GM03348 (cell line): ENCODE data around the gene CACNG5.
A peak's percentile ranks its signal among the peaks of the same experiment; 100 is the strongest.

Source experiments
- DNase-seq: peaks from one replicate; pipeline ENCODE4 v3.0.0; 2012; ENCODE audit warnings: low spot score

Gene CACNG5

DNA sequence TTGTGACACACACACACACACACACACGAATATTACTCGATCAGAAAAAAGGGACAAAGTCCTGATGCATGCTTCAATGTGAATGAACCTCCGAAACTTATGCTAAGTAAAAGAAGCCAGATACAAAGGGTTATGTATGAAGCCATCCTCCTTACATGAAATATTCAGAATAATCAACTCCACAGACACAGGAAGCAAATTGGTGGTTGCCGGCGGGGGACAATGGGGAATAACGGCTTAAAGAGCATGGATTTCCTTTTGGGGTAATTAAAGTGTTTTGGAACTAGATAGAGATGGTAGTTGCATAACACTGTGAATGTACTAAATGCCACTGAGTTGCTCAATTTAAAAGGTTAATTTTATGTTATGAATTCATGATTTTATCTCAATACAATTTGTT lies 8.1 kb upstream of the CACNG5 start:
- DNase-seq = no peak

DNA sequence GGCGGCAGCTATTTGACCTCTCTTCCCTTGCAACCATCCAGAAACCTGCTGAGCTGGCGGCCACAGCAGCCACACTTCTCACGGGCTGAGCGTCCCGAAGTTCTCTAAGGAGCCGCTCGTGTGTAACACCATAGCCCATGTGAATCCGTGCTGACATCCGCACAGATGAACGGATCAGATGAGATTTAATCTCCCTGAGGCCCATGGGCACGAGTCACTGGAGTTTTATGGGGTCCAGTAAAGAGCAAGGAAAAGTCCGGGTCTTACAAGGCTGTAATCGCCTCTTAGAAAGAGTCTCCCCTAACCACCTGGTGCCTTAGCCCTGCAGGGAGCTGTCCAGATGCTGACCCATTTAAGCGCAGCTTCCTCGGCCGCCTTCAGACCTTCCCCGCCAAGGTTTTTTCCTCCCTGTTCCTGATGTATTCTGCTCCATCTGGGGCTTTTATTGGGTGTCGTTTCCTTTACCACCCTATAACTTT lies 5.5 kb upstream of the CACNG5 start:
- DNase-seq = peak; percentile 86

DNA sequence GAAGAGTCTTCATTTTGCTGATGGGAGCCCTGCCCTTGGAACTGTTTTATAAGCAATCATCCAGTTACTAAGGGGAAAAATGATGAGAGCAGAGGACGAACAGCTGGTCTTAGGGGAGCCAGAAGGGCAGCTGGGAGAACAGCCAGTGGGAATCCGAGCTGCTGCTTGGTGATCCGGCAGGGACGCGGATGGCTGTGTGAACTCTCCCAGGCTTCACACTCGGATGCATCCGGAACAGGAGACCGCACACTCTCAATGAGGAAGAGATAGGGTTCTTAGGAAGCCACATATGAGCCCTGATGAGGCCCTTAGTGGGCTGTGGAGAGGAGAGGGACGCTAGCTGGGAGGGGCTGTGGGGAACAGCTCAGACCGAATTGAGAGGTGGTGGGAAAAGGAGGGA lies 5.0 kb upstream of the CACNG5 start:
- DNase-seq = no peak

DNA sequence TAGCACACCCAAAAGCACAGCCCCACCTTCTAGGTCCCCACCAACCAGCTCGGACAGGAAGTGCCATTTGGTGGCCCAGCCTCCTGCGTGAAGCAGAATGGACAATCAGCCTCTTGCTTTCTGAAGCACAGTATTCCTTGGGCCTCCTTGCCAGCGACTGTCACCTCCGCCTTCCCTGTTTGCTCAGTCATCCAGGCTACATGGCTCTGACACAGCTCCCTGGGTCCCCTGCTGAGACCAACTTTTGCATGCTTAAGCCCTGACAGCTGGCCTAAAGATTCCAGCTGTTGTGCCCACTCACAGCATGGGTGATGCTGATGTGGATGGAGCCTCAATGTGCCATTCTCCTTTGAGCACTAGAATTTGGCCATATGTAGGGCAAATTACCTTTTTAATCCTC lies 4.5 kb upstream of the CACNG5 start:
- DNase-seq = no peak

DNA sequence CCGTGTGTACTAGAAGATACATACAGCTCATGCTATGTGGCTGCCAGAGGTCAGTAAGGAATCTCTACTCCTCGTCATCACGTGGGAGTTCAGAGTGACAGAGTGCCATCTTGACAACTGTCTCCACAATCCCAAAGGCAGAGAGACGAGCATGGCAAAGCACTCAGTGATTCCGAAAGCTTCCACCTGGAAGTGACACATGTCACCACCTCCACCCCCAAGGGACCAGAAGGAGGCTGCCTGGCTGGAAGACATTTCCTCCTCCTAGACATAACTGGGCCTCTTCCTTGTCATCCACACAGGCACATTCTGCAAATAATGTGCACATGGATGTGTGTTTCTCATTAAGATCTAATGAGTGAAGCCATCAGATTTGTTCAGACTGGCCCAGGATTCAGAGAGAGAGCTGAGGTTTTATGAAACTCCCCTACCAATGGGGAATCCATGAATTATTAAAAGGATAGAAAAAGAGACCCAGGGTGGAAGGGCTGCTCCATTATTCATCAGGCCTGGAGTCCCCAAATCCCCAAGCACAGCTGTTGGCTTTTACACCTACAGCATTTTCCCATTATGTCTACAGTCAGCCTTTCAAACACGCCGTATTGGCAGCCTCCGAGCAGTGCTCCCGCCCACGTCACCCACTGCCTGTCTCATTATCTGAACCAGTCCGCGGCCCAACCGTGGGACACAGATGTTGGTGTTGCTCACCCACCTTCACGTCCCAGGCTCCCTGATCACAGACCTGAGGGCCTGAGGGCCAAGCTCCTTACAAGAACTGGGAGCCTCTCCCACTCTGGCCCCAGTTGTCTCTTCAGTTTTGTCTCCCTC lies 3.3 kb upstream of the CACNG5 start:
- no peak for DNase-seq

DNA sequence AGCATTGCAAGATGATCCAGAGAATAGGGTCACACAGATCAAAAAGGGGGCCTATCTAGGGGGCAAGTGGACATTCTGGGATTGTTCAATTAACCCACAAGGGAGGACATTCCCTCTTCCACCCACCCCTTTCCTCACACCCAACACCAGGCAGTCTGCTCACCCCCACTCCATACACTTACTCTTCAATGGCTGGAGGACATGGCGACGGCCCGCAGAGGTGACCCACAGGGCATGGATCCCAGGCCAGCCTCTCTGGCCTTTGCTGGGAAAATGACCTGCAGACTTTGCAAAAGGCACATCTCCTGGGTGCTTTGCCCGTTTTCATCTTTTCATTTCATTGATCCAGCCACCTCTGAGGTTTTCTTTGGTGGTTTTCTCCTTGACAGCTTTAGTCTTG lies 1.7 kb upstream of the CACNG5 start:
- no peak for DNase-seq

DNA sequence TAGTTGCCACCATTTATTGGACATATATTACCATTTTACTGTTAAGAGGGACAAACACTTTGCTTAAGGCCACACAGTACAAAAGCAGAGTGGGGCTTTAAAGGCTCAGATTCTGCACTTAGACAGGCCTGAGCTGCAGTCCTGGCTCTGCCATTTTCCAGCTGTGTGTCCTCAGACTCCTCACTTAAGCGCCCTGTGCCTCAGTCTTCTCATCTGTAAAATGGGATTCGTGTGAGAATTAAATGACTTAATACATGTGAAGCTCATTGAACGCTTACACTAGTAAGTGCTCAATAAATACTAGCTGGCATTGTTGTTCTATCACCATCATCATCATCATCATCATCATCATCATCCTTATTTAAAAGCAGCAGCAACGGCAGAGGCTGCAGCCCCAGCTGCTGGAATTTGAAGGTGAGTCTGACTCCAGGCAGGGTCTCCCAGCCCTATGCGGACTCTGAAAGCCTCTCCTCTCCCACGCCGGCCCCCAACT lies 445 bp upstream of the CACNG5 start:
- no peak for DNase-seq

DNA sequence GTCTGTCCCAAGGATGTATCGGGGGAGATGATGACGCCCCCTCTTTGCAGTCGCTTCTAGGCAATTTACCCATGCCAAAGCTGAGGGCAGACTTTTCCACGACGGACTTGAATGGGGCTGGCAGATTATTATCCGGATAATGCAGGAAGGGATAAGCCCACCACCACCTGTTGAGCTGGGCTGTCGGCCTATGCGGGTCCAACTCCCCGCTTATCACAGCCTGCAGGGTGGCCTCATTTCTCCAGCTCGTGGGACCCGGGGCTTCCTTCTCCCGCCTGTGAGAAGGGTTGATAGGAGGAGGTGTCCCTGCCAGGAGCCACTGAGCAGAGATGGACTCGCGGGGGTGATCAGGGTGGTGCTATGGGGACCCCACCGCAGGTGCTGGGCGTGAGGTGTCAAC lies 559 bp downstream of the CACNG5 start:
- DNase-seq = no peak

DNA sequence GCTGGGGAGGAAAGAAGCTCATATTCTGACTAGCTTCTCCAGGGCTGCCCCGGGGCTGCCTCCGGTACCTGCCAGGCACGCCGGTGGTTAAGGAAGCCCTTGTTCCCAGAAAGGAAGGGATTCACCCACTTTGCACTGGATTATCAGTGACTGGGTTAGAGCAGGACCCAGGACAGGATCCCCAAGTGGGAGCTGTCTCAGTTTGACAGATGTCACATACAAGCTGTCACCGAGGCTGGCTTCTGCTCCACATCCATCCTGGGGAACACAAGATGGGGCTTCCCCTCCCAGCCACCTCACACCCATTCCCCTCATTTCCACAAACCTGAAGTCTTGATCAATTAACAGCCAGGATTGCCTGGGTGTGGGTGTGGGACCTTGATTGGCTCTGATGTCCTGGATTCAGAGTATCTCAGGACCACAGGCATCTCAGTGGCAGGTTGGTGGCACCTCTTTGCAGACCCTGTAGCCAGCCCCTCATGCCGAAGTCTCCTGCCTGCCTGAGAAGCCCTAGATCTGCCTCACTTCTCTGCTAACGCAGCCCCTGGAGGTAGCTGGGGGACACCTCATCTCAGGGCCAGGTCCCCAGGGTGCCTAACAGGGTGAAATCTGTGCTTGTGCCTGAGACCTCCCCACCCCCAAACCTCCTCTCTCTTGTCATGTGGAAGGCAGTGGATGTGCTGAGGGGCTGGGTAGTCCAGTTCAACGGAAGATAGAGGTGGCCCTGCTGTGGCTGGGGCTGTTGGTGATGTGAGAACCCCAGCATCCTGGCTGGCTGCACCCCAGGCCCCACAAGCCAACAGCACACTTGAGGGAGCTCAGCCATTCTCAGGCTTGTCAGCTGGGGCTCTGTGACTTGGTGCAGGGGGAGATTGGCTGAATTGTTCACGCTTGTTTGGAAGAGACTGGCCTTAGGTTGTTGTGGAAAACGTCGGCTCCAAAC lies 1.4 kb downstream of the CACNG5 start:
- no peak for DNase-seq

DNA sequence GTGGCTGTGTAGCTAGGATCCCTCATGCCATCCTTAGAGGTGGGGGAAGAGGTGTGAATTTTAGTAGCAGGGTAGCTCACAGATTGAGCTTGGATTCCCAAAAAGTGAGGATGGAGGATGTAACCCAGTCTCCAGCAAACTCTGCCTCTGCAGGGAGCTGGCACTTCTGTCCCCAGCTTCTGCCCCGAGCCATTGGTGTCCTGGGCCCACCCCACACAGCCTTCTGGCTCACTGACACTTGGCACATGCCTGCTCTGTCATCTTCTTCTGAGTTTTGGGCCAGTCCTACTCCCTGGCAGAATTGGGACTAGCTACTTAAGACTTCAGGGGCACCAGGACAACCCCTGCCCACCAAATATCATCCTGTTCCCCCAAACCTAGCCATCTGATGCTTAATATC lies 2.3 kb downstream of the CACNG5 start:
- no peak for DNase-seq

DNA sequence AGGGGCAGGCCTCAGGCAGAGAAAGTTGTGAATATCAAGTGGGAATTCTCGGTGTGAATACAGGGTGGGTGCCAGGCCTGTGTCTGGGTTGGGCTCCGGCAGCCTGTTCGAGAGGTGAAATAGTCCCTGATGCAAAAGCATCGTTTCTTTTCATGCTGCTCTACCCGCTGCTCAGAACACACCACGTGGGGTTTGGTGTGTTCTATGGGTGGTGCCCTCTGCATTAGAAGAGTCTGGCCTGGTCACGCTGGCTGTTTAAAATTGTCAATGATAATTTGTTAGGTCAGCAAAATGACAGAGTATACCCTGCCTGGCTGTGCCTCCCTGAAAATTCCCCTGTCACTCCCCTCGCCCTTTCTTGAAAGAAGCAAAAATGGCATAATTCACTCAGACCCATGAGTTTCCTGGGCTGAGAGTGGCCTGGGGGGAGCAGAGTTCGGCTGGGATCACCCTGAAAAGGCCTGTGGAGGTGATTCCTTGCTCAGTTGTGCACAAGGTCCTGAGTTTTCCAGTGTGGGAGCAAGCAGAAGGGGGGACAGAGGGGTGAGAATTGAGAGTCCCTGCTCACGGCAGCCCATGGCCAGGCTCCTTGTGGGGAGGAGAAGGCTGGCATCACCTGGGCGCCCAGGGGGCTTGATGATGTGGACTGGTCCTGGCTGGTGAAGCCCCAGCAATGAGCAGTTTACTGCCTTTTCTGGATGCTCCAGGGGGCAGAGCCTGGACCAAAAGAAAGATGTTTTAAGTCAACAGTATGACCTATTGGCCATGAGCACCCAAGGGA lies 3.2 kb downstream of the CACNG5 start:
- no peak for DNase-seq

DNA sequence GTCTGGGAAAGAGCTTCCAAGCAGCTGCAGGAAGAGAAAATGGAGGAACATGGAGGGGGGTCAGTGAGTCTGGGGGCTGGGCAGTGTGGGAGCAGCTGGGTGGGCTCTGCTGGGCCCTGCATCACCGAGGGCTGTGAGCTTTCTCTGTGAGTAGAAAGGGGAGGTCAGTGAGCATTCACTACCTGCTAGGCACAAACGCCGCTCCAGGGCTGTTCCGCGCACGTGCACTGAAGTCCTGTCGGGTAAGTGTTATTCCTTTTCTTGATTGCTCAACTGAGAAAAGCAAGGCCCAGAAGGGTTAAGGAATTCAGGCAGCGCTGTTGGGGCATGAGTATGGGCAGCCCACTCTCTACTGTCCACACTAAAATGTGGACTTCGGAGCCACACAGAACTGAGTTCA lies 4.7 kb downstream of the CACNG5 start:
- no peak for DNase-seq

DNA sequence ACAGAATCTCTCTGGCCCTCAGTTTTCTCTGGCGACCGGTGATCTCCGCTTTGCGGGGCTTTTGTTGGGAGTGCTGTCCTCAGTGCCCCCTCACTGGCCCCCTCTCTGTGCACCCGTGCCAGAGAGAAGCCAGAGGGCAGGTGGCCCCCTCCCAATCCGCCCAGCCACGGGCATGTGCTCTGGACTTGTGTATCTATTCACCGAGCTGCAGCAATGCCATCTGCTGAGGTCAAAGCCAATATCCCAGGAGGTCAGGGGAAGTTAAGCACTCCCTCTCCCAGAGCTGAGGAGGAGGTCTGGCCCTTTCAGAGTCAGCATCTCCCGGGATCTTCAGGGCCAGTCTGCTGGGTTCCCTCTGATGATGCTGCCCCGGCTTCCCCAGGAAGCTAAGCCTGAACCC lies 5.1 kb downstream of the CACNG5 start:
- DNase-seq = no peak

DNA sequence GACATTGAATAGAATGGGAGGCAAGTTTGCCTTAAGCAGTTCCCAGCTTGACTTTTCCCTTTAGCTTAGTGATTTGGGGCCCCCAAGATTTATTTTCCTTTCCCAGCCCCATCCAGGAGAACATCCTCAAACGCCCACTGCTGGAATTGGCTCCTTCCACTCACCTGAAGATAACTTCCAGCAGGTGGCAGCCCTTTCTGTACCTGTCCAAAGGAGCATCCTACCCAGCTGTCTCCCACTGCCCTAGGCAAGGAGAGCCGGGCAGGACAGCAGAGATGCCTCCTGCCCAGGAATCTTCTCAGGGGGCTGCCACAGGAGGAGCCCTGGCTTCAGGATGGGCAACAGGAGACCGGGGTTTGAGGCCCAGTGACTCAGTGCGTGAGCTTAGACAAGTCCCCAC lies 6.4 kb downstream of the CACNG5 start:
- no peak for DNase-seq

DNA sequence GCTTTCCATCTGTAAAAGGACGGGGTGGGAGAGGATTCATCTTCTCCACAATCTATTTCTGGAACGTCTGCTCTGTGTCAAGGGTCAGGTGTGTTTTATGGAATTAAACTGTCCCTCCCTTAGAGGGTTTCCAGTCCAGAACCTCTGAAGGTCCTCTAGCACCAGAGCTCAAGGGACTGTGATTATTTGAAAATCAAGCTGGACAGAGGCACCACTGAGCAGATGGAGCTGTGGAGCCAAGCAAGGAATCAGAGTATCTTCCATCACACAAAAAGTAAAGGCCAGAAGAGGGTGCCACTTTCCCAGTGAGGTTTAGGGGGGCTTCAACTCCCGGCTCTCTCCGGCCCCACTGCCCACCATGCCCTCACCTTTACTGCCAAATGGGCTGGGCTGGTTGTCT lies 6.8 kb downstream of the CACNG5 start:
- DNase-seq = no peak

DNA sequence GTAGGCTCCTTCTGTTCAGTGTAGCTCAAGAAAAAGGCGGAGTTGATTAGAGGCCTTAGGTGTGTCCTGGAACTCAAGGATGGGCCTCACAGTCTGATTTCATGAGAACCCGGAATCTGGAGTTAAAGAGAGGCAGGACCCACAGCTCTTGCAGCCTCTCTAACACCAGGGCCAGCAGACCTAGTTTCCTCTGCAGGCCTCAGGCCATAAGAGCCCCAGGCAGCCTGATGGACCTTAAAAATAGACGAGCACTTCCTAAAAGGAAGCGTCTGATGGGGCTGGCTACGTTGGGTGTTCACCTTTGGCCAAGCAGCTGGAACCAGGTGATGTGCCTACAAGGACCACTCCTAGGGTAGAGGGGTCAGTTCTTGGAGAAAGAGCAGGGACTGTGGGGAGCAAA lies 7.6 kb downstream of the CACNG5 start:
- no peak for DNase-seq

DNA sequence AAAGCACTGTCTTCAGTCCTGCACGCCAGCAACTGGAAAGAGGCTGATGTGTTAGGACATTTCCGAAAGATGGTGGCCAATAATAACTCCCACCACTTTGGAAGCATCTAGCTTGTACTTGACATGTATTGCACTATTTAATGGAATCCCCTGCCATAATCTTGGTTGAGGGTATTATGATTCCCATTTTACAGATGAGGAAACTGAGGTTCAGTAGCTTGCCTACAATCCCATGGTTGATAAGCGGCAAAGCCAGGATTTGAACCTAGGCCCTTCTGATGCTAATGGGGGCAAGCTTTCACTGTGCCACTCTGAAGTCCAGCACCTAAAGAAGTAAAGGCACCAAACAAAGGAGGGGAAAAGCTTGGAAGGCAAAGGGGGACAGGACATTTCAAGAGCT lies 8.0 kb downstream of the CACNG5 start:
- DNase-seq = no peak

DNA sequence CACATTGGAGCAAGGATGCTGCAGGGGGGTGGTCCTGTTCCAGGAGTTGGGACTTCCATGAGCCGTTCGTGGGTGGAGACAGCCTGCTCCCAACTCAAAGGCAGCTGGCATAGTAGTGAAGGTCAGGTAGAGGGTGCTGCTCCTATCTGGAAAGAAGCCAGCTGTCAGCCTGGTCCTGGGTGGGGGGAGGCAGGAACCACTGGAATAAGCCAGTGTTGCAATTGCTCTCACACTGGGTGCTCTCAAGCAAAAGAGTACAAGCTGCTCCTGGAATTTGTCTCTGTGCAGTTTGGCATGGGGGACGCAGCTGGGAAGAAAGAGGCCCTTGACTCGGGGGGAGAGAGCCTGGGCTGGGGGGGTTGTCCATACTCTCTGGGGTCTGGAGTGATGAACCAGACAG lies 8.7 kb downstream of the CACNG5 start:
- no peak for DNase-seq

DNA sequence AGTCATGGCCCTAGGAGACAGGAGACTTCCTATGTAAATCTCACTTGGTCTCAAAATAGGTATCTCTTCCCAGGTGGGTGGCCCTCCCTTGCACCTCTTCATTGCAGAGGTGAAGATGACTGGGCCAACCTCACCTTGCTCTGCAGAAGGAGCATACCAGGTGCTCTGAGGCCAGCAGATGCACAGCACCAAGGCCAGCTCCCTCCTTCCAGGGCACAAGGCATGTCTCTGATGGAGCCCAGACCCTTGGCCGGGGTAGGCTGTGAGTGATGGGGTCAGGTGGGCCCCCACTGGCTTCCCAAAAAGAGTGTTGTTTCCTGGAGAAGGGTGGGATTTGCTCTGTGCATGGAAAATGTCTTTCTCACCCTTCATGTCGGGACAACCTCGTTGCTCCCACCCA lies 12.8 kb downstream of the CACNG5 start:
- no peak for DNase-seq

DNA sequence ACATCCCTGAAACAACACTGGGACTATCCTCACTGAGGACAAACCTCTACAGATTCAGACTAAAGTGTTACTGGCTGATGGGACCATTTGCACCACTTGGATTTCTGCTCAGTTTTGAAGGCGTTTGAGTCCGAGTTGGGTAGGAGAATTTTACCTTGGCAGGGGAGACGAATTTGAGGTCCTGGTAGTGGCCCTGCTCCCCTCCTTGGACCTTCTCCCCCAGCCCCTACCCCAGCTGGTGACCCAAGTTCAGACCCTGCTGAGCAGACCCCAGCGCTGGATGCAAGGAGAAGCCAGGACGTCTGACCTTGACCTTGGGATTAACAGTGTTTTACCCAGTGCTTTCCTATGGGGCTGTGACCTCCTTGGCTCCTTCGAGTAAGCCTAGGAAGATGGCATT lies 13.6 kb downstream of the CACNG5 start:
- no peak for DNase-seq

DNA sequence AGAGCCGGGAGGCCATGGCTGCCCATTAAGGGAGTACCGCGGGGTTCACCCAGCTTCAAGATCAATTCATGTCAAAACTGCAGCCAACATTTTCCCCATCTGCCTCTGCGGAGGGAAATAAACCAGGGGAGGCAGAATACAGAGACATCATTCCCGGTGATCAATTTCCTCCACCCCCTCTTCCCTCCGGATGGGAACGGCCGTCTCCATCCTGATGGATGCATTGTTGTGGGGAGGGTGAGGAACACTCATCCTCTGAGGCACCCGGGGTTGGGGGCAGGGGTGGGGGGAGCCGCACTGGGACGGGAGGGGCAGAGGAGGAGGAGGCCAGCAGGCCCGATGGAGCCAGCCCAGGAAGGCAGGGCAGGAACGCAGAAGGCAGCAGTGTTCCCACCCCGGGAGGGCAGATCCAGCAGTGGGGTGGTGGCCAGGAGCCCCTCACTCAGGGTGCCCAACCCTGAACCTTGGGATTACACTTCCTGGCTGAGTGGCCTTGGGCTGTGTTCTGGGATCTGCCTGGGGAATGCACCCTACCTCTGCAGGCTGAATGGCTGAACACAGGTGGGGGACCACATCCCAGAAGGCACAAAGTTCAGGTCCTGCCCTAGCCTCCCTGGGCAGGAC lies 14.2 kb downstream of the CACNG5 start:
- no peak for DNase-seq
